NT2/D1 (cell line): ENCODE data around the gene RFTN1.

Experiments
- SUZ12 ChIP-seq: IDR thresholded peaks from 2 replicates; pipeline ENCODE4 v1.6.1; 2011; ENCODE audit not compliant: insufficient read length, insufficient read depth; ENCODE audit errors: extremely low read depth
- YY1 ChIP-seq: IDR thresholded peaks from 2 replicates; pipeline ENCODE4 v1.6.1; 2011; ENCODE audit not compliant: insufficient read length, insufficient read depth
- ZNF274 ChIP-seq: IDR thresholded peaks from 2 replicates; pipeline ENCODE4 v1.6.1; 2011; ENCODE audit warnings: mild to moderate bottlenecking, low read depth, low read length

DNA sequence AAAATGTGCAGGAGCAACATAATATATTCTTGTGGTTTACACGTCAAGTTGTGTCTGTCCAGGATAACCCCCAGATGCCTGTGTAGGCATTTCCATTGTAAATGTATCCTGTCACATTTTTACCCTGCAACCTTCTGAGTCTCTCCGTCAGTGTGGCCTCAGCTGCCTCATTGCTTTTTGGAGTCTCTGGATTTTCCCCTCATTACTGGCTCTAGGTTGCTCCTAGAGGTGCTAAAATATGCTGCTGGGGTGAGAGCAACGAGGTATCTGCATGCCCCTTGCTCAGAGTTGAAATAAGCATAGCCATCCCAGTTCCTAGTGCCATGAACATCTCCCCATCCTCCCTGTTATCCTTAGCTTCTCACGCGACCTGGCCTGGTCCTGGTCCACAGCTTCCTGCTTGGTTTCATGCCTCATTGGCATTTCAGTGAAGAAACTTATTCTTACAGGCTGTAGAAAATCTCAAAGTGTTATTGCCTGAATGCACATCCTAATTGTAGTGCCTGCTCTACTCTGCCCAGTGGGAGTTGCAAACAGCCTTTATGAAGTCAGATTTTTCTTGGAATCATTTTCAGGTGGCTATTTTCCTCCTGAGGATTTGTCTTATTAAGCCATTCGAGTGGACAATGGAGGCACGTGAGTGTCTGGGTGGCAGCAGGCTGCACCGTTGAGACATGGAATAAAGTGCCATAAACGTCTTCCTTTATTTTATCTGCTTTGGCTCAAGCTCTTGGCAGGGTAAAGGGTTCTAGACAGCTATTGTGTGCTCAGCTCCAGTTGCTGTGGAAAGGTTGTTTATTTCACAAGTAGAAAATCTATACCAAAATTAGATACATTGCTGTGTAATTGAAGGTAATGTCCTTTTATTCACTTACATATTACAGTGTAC is 215.3 kb downstream of the RFTN1 start:
- TF ChIP-seq SUZ12 (no peak), YY1 (no peak), ZNF274 (no peak)
